ENCODE measurements around the gene CDHR3. TPM values are rescaled to one million over a fixed set of nuclear protein-coding genes. Genes with fewer than 3 reads are reported as not detected.

The CDHR3 gene
- total and polyA plus RNA-seq, 9 of the 15 experiments (the other 6 are each of a cell fraction or from before 2014, with no cell fraction given), result 0.03 to 0.66 (median 0.24) TPM; not detected in 1

DNA sequence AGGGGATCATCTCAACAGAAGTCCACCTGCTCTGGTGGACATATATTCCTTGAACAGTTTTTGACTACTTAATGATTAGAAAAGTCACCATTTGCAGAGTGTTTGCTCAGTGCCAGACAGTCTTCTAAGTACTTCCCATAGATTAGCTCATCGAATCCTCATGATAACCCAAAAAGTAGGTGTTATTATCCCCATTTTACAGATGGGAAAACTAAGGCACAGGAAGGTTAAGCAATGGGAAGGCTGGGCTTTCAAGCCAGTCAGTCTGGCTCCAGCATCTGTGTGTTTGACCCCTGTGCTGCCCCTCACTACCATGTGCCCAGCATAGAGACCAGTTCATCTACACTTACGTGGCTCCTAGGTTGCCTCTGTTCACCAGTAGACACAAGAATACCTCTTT is 15.9 kb downstream of the CDHR3 start:
- H3K79me2 ChIP-seq (ENCODE audit: control insufficient read depth, insufficient read depth, low read length), result no peaks in the 10 kb centered on the region
- WGBS (ENCODE audit: insufficient coverage, low coverage, missing lambda C conversion rate), result 3% methylated on average over 2 of the region's 2 CpGs
- intact Hi-C loops (cut with micrococcal nuclease), result no loop called here
- H3K4me3 ChIP-seq, result no peak overlapping the region
- H3K9me3 ChIP-seq (replicated peaks; ENCODE audit: control insufficient read depth, insufficient read depth, low read depth, low read length), result no peaks in the 10 kb centered on the region
- H3K27ac ChIP-seq (ENCODE audit: extremely low read depth, low read depth, low read length), result no peak overlapping the region
- no peaks in the 10 kb centered on the region for H4K20me1 ChIP-seq (replicated peaks; ENCODE audit: control insufficient read depth, insufficient read depth, low read length)
- H3K9ac ChIP-seq (ENCODE audit: insufficient read depth in 1 of 2, low read depth in 2 of 2, low read length in 2 of 2), result no peak overlapping the region
- H3K9me1 ChIP-seq (ENCODE audit: control insufficient read depth, insufficient read depth, low read length), result no peaks in the 10 kb centered on the region
- BruUV-seq (replicated peaks), result no TSS peak
- H3K4me2 ChIP-seq (ENCODE audit: insufficient read depth, low read length), result no peak overlapping the region
- CTCF ChIA-PET (ENCODE audit: low intra/inter-chr PET ratio), result no interaction called here
- H3K36me3 ChIP-seq (ENCODE audit: control insufficient read depth, insufficient read depth, low read length), result no peaks in the 10 kb centered on the region
- in situ Hi-C loops (cut with MboI), result no loop called here
- peaks cover 14 to 44% of the 10 kb centered on the region in 2 experiments for H3K27me3 ChIP-seq (ENCODE audit: control insufficient read depth in 2 of 2, insufficient read depth in 2 of 2, low read length in 2 of 2)
- no peak for ATAC-seq
- POLR2A ChIA-PET, result no interaction called here
- no peak for DNase-seq (ENCODE audit: extremely low read depth in 1 of 4, low spot score in 3 of 4)
- no peak for FAIRE-seq
- no peak overlapping the region for H2AFZ ChIP-seq (ENCODE audit: low read depth, low read length)
- no peaks in the 10 kb centered on the region for H3K4me1 ChIP-seq (replicated peaks in 1 of 2; ENCODE audit: control insufficient read depth in 2 of 2, insufficient read depth in 2 of 2, low read length in 2 of 2)
- no peak for TF ChIP-seq STAT5B (CRISPR knock-in tag; IDR thresholded peaks at IDR 0.05)
- peak; percentile 58; the same call in 1 of the 2 replicates for TF ChIP-seq BCOR (IDR thresholded peaks at IDR 0.05)
- TF ChIP-seq JUND (IDR thresholded peaks at IDR 0.05; ENCODE audit: borderline replicate concordance, low read depth, low read length), result no peak
- TF ChIP-seq JUND (tag; IDR thresholded peaks at IDR 0.05; ENCODE audit: borderline replicate concordance, low read depth, low read length), result no peak
- peak; percentile 67 for TF ChIP-seq CHD4 (IDR thresholded peaks at IDR 0.05; ENCODE audit: insufficient read depth, insufficient replicate concordance, low read depth, low read length, poor library complexity, severe bottlenecking)
- TF ChIP-seq RBM34 (IDR thresholded peaks at IDR 0.05; ENCODE audit: borderline replicate concordance, insufficient read depth, low read length), result no peak
- TF ChIP-seq RFX1 (IDR thresholded peaks at IDR 0.05), result no peak
- no peak for TF ChIP-seq ZNF121 (CRISPR knock-in tag; conservative IDR thresholded peaks at IDR 0.05)
- no peak for TF ChIP-seq HDAC8 (tag; IDR thresholded peaks at IDR 0.05)
- TF ChIP-seq EP400 (IDR thresholded peaks at IDR 0.05), result no peak
- TF ChIP-seq FIP1L1 (IDR thresholded peaks at IDR 0.05; ENCODE audit: low read depth, low read length, poor library complexity, severe bottlenecking), result no peak
- no peak for TF ChIP-seq TBP (optimal IDR thresholded peaks at IDR 0.05; ENCODE audit: low read depth, low read length)
- TF ChIP-seq, protein P1, sequence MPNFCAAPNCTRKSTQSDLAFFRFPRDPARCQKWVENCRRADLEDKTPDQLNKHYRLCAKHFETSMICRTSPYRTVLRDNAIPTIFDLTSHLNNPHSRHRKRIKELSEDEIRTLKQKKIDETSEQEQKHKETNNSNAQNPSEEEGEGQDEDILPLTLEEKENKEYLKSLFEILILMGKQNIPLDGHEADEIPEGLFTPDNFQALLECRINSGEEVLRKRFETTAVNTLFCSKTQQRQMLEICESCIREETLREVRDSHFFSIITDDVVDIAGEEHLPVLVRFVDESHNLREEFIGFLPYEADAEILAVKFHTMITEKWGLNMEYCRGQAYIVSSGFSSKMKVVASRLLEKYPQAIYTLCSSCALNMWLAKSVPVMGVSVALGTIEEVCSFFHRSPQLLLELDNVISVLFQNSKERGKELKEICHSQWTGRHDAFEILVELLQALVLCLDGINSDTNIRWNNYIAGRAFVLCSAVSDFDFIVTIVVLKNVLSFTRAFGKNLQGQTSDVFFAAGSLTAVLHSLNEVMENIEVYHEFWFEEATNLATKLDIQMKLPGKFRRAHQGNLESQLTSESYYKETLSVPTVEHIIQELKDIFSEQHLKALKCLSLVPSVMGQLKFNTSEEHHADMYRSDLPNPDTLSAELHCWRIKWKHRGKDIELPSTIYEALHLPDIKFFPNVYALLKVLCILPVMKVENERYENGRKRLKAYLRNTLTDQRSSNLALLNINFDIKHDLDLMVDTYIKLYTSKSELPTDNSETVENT (CRISPR knock-in tag; IDR thresholded peaks at IDR 0.05), result no peak
- no peak for TF ChIP-seq TARDBP (IDR thresholded peaks at IDR 0.05)
- no peak for TF ChIP-seq ZNF583 (CRISPR knock-in tag; IDR thresholded peaks at IDR 0.05)

Data from K562 (cell line).